Left ventricle myocardium inferior (tissue), 1 donor: Measurements from ENCODE around the gene TPP2. TPM values are rescaled to one million over a fixed set of nuclear protein-coding genes. Genes with fewer than 3 reads are reported as not detected.

ENCODE experiments used
- DNase-seq: peaks from one replicate; pipeline ENCODE4 v3.0.0-alpha.2; 2020
- H3K27ac ChIP-seq: fragments of 200-600 bp; replicated peaks from 2 replicates; pipeline ENCODE4 v1.8.0; 2021
- H3K27me3 ChIP-seq: fragments of 200-600 bp; 2 replicates; pipeline ENCODE4 v1.8.0; 2021; ENCODE audit warnings: low read depth
- H3K36me3 ChIP-seq: fragments of 200-600 bp; 2 replicates; pipeline ENCODE4 v1.8.0; 2021
- H3K4me1 ChIP-seq: fragments of 200-600 bp; 2 replicates; pipeline ENCODE4 v1.8.0; 2021
- H3K4me3 ChIP-seq: fragments of 200-600 bp; 2 replicates; pipeline ENCODE4 v1.8.0; 2021; ENCODE audit warnings: mild to moderate bottlenecking, moderate library complexity
- H3K9me3 ChIP-seq: fragments of 200-600 bp; replicated peaks from 2 replicates; pipeline ENCODE4 v1.8.0; 2021
- CTCF ChIP-seq: fragments of 200-600 bp; IDR thresholded peaks from 2 replicates; pipeline ENCODE4 v1.8.0; 2021; ENCODE audit warnings: antibody characterized with exemption, mild to moderate bottlenecking, borderline replicate concordance
- intact Hi-C: fragments of 100-400 bp; cut with micrococcal nuclease; formaldehyde crosslinking; loops from one replicate; pipeline ENCODE4 v1.11.0; 2022
- total RNA-seq: library from RNA; stranded (reverse); fragmentation: NEBNext Ultra II Directional; extraction: Animal tissue kit (Norgen Biotek cat#: 25700); gene quantifications from one replicate; pipeline ENCODE4 v1.2.1, GENCODE V29; 2021
- donor health status: DM: no; HTN: yes; CAD: no; lungs with severe emphysema.

TPP2 gene
- total RNA-seq, 1 donor from 2014 or later, result 29.0 TPM

DNA sequence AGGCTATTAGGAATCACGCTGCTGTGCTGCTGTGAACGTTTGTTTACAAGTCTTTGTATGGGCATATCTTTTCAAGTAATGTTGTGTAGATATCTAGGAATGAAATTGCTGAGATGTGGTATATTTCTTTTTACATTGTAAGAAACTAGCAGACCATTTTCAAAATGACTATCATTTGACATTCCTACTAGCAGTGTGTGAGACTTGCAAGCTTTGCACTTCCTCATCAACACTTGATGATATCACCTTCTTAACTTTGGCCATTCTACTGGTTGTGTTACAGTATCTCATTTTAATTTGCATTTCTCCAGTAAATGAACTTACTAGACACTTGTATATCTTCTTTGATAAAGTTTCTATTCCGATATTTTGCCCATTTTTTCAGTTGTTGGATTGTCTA is 85.9 kb downstream of the TPP2 start:
- no peak overlapping the region for H3K27ac ChIP-seq
- H3K4me1 ChIP-seq, result no peaks in the 10 kb centered on the region
- no peak for DNase-seq
- intact Hi-C loops, result no loop called here
- H3K27me3 ChIP-seq, result no peaks in the 10 kb centered on the region
- peaks cover 5% of the 10 kb centered on the region for H3K9me3 ChIP-seq
- peaks cover 24% of the 10 kb centered on the region for H3K36me3 ChIP-seq
- TF ChIP-seq CTCF, result no peak
- H3K4me3 ChIP-seq, result no peak overlapping the region

DNA sequence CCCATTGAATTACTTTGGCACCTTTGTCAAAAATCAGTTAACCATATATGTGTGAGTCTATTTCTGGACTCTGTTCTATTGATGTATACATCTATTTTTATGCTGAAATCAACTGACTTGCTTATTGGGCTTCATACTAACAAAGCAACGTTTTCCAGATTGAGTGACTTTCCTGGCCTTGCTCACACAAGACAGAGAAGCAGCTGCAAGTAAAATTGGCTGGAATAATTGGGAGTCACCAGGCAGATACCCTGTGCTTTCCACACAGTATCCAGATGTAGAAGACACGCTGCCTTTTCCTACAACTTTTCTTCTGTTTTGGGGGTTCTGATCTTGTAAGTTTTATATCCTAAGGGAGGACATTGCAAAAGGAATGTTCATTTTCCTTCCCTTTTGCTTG is 86.9 kb downstream of the TPP2 start:
- no peak for TF ChIP-seq CTCF
- intact Hi-C loops, result no loop called here
- no peak overlapping the region for H3K27ac ChIP-seq
- H3K4me3 ChIP-seq, result no peak overlapping the region
- DNase-seq, result no peak
- H3K4me1 ChIP-seq, result no peaks in the 10 kb centered on the region
- H3K36me3 ChIP-seq, result peaks cover 15% of the 10 kb centered on the region
- peaks cover 5% of the 10 kb centered on the region for H3K9me3 ChIP-seq
- H3K27me3 ChIP-seq, result no peaks in the 10 kb centered on the region

DNA sequence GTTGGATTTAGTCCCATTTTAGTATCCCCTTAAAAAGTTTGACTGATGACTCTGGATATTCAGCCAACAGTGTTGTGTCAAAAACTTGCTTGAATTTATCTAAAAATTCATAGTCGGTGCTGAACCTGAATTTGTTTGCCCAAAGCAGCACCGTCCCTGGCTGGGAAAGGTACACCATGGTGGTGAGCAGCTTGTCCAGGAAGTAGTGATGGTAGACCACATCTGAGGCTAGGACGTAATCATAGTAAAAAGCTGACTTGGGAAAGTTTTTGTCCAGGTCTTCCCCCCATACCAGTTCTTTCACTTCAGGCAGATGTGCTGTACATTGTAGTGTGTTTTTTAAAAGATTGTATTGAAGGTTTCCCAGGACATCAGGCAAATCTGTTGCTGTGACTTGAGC is 89.2 kb downstream of the TPP2 start:
- no peak for DNase-seq
- Histone ChIP-seq H3K27ac (no peak overlapping the region), H3K9me3 (peaks cover 5% of the 10 kb centered on the region), H3K27me3 (peaks cover 4% of the 10 kb centered on the region), H3K4me3 (no peak overlapping the region), H3K36me3 (no peaks in the 10 kb centered on the region), H3K4me1 (no peaks in the 10 kb centered on the region)
- intact Hi-C loops, result no loop called here
- TF ChIP-seq CTCF, result no peak

GRCh38 chr13:102687520-102687919 is 90.7 kb downstream of the TPP2 start:
- no peak for DNase-seq
- Histone ChIP-seq H3K4me1 (no peaks in the 10 kb centered on the region), H3K36me3 (no peaks in the 10 kb centered on the region), H3K27me3 (peaks cover 15% of the 10 kb centered on the region), H3K9me3 (no peaks in the 10 kb centered on the region), H3K4me3 (no peak overlapping the region), H3K27ac (no peak overlapping the region)
- TF ChIP-seq CTCF, result no peak
- intact Hi-C loops, result no loop called here

DNA sequence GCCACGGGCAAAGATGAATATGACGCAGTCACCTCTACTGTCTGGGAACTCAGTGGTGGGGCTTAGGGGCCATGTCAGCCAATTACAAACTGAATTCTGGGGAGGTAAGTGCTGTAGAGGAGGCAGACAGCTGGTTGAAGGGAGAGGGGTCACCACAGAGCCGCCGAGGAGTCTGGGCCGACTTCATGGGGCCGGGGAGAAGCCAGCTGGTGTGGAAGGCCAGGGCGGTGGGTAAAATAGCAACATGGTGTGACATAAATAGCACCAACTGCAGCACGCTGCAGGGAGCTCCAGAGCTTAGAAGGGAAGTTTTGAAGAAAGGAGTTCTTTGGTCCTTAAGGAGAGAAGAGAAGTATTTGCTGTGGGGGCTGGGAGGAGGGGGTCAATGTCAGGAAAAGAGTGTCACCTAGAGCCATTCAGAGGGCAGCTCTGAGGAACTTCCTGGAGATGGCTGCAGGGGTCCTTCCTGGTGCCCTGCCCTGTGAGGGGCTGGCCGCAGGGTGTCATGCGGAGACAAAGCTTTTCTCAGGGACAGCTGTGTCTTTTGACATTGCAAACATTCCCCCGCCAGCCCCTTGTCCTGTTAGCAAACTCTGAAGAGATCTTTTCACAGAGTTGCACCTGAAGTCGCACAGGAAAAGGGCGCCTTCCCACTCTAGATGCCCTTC is 91.7 kb downstream of the TPP2 start:
- H3K4me3 ChIP-seq, result no peak overlapping the region
- H3K36me3 ChIP-seq, result no peaks in the 10 kb centered on the region
- no peak for DNase-seq
- H3K27ac ChIP-seq, result no peak overlapping the region
- intact Hi-C loops, result no loop called here
- H3K9me3 ChIP-seq, result no peaks in the 10 kb centered on the region
- H3K27me3 ChIP-seq, result peaks cover 23% of the 10 kb centered on the region
- no peak for TF ChIP-seq CTCF
- no peaks in the 10 kb centered on the region for H3K4me1 ChIP-seq
